Placental pericyte (primary cell): ENCODE data around the gene DALRD3. TPM values are rescaled to one million over a fixed set of nuclear protein-coding genes. Genes with fewer than 3 reads are reported as not detected.
A peak's percentile ranks its signal among the peaks of the same experiment; 100 is the strongest.

Experiments used
- small RNA-seq: library from RNA; depleted of rRNA; stranded (forward); fragments of <200 nt; gene quantifications from one replicate; pipeline ENCODE3, GENCODE V24; 2012; ENCODE audit warnings: low replicate concordance
- total RNA-seq: library from RNA; depleted of rRNA; stranded (reverse); fragments of >200 nt; gene quantifications from 2 replicates; pipeline ENCODE4 v1.2.3, GENCODE V29; 2012

DALRD3 gene, protein sequence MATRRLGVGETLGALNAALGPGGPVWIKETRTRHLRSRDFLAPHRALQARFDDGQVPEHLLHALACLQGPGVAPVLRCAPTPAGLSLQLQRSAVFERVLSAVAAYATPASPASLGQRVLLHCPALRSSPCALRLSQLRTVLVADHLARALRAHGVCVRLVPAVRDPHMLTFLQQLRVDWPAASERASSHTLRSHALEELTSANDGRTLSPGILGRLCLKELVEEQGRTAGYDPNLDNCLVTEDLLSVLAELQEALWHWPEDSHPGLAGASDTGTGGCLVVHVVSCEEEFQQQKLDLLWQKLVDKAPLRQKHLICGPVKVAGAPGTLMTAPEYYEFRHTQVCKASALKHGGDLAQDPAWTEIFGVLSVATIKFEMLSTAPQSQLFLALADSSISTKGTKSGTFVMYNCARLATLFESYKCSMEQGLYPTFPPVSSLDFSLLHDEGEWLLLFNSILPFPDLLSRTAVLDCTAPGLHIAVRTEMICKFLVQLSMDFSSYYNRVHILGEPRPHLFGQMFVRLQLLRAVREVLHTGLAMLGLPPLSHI
- total RNA-seq: 54.1 and 59.1 TPM in 2 replicates

DNA sequence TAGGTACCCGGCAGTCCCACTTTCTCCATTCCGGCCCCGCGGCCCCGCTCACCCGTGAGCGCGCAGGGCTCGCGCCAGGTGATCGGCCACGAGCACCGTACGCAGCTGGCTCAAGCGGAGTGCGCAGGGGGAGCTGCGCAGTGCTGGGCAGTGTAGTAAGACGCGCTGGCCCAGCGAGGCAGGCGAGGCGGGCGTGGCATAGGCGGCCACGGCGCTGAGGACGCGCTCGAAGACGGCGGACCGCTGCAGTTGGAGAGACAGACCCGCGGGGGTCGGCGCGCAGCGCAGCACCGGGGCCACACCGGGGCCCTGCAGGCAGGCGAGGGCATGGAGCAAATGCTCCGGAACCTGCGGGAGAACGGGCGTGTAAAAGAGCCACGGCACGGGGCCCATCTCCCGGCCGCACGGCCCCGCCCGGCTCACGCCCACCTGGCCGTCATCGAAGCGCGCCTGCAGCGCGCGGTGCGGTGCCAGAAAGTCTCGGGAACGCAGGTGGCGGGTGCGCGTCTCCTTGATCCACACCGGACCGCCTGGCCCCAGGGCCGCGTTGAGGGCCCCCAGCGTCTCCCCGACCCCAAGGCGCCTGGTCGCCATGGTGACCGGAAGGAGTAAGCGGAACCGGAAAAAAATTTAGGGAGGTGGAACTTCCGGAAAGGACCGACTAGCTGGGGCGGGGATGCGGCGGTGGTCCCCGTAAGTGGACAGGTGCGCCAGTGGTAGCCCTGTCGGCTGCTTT lies at the start of gene DALRD3:
Gene DALRD3, minus strand, starts transcription at position 610 of the 736 bp plus-strand sequence. Its CDS starts 16 bp downstream, at position 594.

DNA sequence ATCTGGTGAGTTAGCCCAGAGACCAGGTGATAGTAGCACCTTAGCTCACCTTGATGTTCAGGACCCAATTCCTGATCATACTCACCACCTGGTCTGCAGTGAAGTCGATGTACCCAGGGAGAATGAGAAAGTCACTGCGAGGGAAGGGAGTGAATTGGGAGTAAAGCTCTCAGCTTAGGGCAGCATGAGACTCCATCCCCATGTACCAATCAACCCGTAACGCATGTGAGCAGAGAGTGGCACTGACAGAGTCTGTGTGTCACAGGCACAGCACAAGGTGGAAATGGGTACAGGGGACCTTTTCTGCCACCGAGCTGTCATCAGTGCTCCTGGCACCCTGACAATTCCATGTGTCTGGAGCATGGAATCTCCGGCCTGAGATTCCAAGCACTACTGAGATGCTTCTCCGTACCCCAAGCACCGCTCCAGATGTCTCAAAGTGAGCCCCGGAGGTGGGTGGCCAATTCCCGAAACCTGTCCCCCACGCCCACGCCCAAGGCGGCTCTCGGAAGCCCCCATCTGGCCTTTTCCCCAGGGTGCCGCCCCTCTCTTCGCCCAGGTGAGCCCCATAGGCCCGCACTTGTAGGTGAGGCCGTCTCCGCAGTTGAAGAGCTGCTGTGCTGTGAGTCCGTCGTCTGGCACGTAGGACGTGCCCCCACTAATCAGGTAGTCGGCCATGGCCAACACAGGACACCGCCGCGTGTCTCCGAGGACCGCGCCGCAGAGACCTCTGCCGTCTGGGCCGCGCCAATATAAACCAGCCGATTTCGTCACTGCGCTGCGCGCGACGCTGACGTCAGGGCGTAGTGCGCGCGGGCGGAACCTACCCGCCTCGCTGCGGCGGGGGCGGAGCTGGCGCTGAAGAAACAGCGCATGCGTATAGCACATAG lies 10.5 kb upstream of the DALRD3 start, which contains the start of gene IMPDH2:
Gene IMPDH2, minus strand, starts transcription at position 726 of the 890 bp plus-strand sequence. Its CDS starts 48 bp downstream, at position 678.

GRCh38 chr3:49021813-49022687 lies 3.7 kb upstream of the DALRD3 start, which contains the start of gene NDUFAF3:
TSS of gene NDUFAF3 (plus strand) at chr3:49022121. CDS start at chr3:49022145, 24 bp downstream.

GRCh38 chr3:49007068-49007770 lies 11.2 kb downstream of the DALRD3 start, which contains the start of gene WDR6:
TSS of gene WDR6 (plus strand) at chr3:49007391. CDS start at chr3:49007432, 41 bp downstream.

DNA sequence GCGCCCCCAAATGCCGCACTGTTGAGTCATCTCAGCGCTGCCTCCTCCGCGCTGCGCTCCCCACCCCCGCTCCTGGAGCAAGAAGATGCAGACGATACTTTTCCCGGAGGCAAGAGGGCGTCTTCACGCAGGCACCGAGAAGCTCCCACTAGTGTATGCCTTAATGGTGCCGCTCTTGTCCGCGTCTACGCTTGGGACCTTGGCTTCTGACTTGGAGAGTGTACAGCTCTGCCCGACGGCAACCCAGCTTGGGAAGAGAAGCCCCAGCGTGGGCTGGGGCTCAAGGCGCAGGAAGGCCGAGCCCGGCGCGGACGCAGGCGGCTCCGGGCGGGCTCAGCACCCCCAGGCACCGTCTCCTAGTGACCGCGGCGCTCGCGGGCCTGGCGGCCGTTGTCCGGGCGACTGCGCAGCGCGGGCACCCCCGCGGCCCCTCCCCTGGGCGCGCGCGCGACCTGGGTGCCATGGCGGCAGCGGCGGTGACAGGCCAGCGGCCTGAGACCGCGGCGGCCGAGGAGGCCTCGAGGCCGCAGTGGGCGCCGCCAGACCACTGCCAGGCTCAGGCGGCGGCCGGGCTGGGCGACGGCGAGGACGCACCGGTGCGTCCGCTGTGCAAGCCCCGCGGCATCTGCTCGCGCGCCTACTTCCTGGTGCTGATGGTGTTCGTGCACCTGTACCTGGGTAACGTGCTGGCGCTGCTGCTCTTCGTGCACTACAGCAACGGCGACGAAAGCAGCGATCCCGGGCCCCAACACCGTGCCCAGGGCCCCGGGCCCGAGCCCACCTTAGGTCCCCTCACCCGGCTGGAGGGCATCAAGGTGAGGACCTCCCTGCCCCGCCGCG lies 28.4 kb downstream of the DALRD3 start, which contains the start of gene P4HTM:
Gene P4HTM, plus strand, starts transcription at position 446 of the 840 bp plus-strand sequence. Its CDS starts 16 bp downstream, at position 462.

Small RNAs within 50 kb of the gene (small RNA-seq; reads per million reads assigned to genes)
- 25,771 reads per million, percentile 100 among the genes with 10 or more reads in this experiment for gene MIR191
- gene MIR425: 1,169 reads per million, percentile 100 among the genes with 10 or more reads in this experiment

Other genes with a start within 250 kb of the DALRD3 start
- 35.5 and 73.4 TPM in 2 replicates for gene PRKAR2A, start 170.7 kb downstream of the DALRD3 start, total RNA-seq
- 17.1 and 18.6 TPM in 2 replicates for gene SLC25A20, start 119.7 kb downstream of the DALRD3 start, total RNA-seq
- gene ARIH2, start 99.7 kb downstream of the DALRD3 start, total RNA-seq: 91.7 and 92.5 TPM in 2 replicates
- 24.5 and 25.9 TPM in 2 replicates for gene P4HTM, start 28.3 kb downstream of the DALRD3 start, total RNA-seq
- gene WDR6, start 11.2 kb downstream of the DALRD3 start, total RNA-seq: 89.9 and 94.8 TPM in 2 replicates
- 39.4 and 56.9 TPM in 2 replicates for gene NDUFAF3, start 3.5 kb upstream of the DALRD3 start, total RNA-seq
- 196 and 272 TPM in 2 replicates for gene IMPDH2, start 10.8 kb upstream of the DALRD3 start, total RNA-seq
- 139 and 158 TPM in 2 replicates for gene QRICH1, start 75.5 kb upstream of the DALRD3 start, total RNA-seq
- 408 and 447 TPM in 2 replicates for gene QARS1, start 86.2 kb upstream of the DALRD3 start, total RNA-seq
- 44.8 and 56.7 TPM in 2 replicates for gene USP19, start 102.2 kb upstream of the DALRD3 start, total RNA-seq
- gene LAMB2, start 114.5 kb upstream of the DALRD3 start, total RNA-seq: 303 and 395 TPM in 2 replicates
- 28.5 and 30.0 TPM in 2 replicates for gene CCDC71, start 147.8 kb upstream of the DALRD3 start, total RNA-seq
- 17.8 and 41.6 TPM in 2 replicates for gene KLHDC8B, start 153.0 kb upstream of the DALRD3 start, total RNA-seq